SK-N-SH (cell line): ENCODE data around the gene TRAPPC2L. TPM values are rescaled to one million over a fixed set of nuclear protein-coding genes. Genes with fewer than 3 reads are reported as not detected.

Experiments
- CTCF ChIA-PET: fragments of 300-600, 350-600 bp; formaldehyde crosslinking; extraction: SDS; loops from one replicate; lab custom pipeline; 2021; lab: Yijun Ruan, JAX
- POLR2A ChIA-PET: fragments of 350-600 bp; sonication (Branson Sonifier 250); formaldehyde crosslinking; extraction: SDS; loops from one replicate; lab custom pipeline; 2020; ENCODE audit warnings: antibody characterized with exemption, inconsistent platforms; lab: Yijun Ruan, JAX
- DNase-seq: peaks from one replicate; pipeline ENCODE4 v3.0.0; 2012
- H2AFZ ChIP-seq: fragments of 200-600 bp; sonication (generic); 2 replicates; pipeline ENCODE4 v1.8.1; 2016; ENCODE audit warnings: antibody characterized with exemption, mild to moderate bottlenecking, low read depth
- H3F3A ChIP-seq: fragments of 200-600 bp; sonication (generic); replicated peaks from 2 replicates; pipeline ENCODE3; 2016; ENCODE audit warnings: antibody characterized with exemption, mild to moderate bottlenecking; ENCODE audit not compliant: insufficient read depth
- H3K27ac ChIP-seq, 2 experiments: fragments of 200-500 bp in 1 of 2; fragments of 200-600 bp in 1 of 2; sonication (Bioruptor generic) in 1 of 2; sonication (generic), shearing (Covaris generic) in 1 of 2; 2 replicates each; pipeline versions ENCODE4 v1.5.1 to v1.6.1; 2014 to 2016; ENCODE audit warnings: low read depth in 2 of 2, inconsistent platforms in 1 of 2, low read length in 1 of 2, mild to moderate bottlenecking in 1 of 2, mixed read lengths in 1 of 2
- H3K27me3 ChIP-seq: fragments of 200-600 bp; sonication (generic), shearing (Covaris generic); 2 replicates; pipeline ENCODE4 v1.6.1; 2016; ENCODE audit warnings: mixed run types; ENCODE audit not compliant: insufficient read depth
- H3K36me3 ChIP-seq, 2 experiments: fragments of 200-500 bp in 1 of 2; fragments of 200-600 bp in 1 of 2; sonication (Bioruptor generic) in 1 of 2; sonication (generic) in 1 of 2; replicated peaks in 1 of 2; 2 replicates each; pipeline versions ENCODE3 to v1.5.1; 2014 to 2016; ENCODE audit warnings: low read length in 1 of 2, mild to moderate bottlenecking in 1 of 2; ENCODE audit not compliant: insufficient read depth in 2 of 2, control insufficient read depth in 1 of 2
- H3K4me1 ChIP-seq, 2 experiments: fragments of 200-500 bp in 1 of 2; fragments of 200-600 bp in 1 of 2; sonication (Bioruptor generic) in 1 of 2; sonication (generic), shearing (Covaris generic) in 1 of 2; 2 replicates each; pipeline versions ENCODE4 v1.5.1 to v1.6.1; 2014 to 2016; ENCODE audit warnings: low read depth in 1 of 2, low read length in 1 of 2, mixed run types in 1 of 2; ENCODE audit not compliant: insufficient read depth in 2 of 2, control insufficient read depth in 1 of 2
- H3K4me2 ChIP-seq: fragments of 200-600 bp; sonication (generic), shearing (Covaris generic); 2 replicates; pipeline ENCODE4 v1.6.1; 2017; ENCODE audit warnings: mixed run types
- H3K4me3 ChIP-seq, 2 experiments: fragments of 200-500 bp in 1 of 2; fragments of 200-600 bp in 1 of 2; sonication (Bioruptor generic) in 1 of 2; sonication (generic), shearing (Covaris generic) in 1 of 2; 2 replicates each; pipeline versions ENCODE4 v1.5.1 to v1.8.1; 2014 to 2016; ENCODE audit warnings: low read depth in 2 of 2, inconsistent platforms in 1 of 2, low read length in 1 of 2, mild to moderate bottlenecking in 1 of 2, mixed read lengths in 1 of 2, moderate library complexity in 1 of 2
- H3K79me2 ChIP-seq: fragments of 200-600 bp; sonication (generic); 2 replicates; pipeline ENCODE4 v1.8.1; 2017; ENCODE audit warnings: mild to moderate bottlenecking; ENCODE audit not compliant: insufficient read depth
- H3K9ac ChIP-seq: fragments of 200-600 bp; sonication (generic); 2 replicates; pipeline ENCODE4 v1.6.1; 2017; ENCODE audit warnings: mixed run types
- H3K9me2 ChIP-seq: fragments of 200-600 bp; sonication (generic); 2 replicates; pipeline ENCODE4 v1.6.1; 2017; ENCODE audit warnings: mixed run types
- H3K9me3 ChIP-seq: fragments of 200-600 bp; sonication (generic); 2 replicates; pipeline ENCODE4 v1.6.1; 2017; ENCODE audit warnings: mixed run types, mild to moderate bottlenecking, moderate library complexity
- H4K20me1 ChIP-seq: fragments of 200-600 bp; sonication (generic); 2 replicates; pipeline ENCODE4 v1.6.1; 2017; ENCODE audit warnings: mild to moderate bottlenecking, mixed run types; ENCODE audit not compliant: insufficient read depth
- ELF1 ChIP-seq: IDR thresholded peaks from 2 replicates; pipeline ENCODE4 v1.4.0; 2012
- EZH2phosphoT487 ChIP-seq: fragments of 200-600 bp; sonication (generic); IDR thresholded peaks from 2 replicates; pipeline ENCODE4 v1.6.1; 2017; ENCODE audit warnings: low read depth, mixed run types, mild to moderate bottlenecking, antibody characterized with exemption, moderate library complexity, borderline replicate concordance
- FOSL2 ChIP-seq: IDR thresholded peaks from 2 replicates; pipeline ENCODE4 v1.4.0; 2012; ENCODE audit warnings: low read depth, mild to moderate bottlenecking, moderate library complexity, borderline replicate concordance
- GATA2 ChIP-seq: sonication (generic); formaldehyde crosslinking; IDR thresholded peaks from 2 replicates; pipeline ENCODE4 v1.5.0; 2020; ENCODE audit warnings: mild to moderate bottlenecking, missing genetic modification reagents
- MEF2A ChIP-seq: IDR thresholded peaks from 2 replicates; pipeline ENCODE4 v1.4.0; 2012; ENCODE audit warnings: low read depth, borderline replicate concordance
- NFIC ChIP-seq: IDR thresholded peaks from 2 replicates; pipeline ENCODE4 v1.4.0; 2012; ENCODE audit warnings: borderline replicate concordance
- POLR2AphosphoS5 ChIP-seq: IDR thresholded peaks from 2 replicates; pipeline ENCODE4 v1.6.1; 2012; ENCODE audit warnings: low read depth, low read length
- WGBS: methylation state at CpG from one replicate; pipeline ENCODE4 v1.1.6; 2017; ENCODE audit warnings: low lambda C conversion rate; 5-methylcytosine and 5-hydroxymethylcytosine counted together
- polyA plus RNA-seq, 3 experiments: library from polyadenylated mRNA; depleted of rRNA; stranded (reverse); fragments of >200 nt; gene quantifications; 2 replicates each; pipeline ENCODE4 v1.2.3, GENCODE V29; 2012
- TF ChIP-seq, protein P1 (sequence below): IDR thresholded peaks from 2 replicates; pipeline ENCODE4; 2012
- TF ChIP-seq, protein P2 (sequence below): fragments of 150-350 bp; IDR thresholded peaks from 2 replicates; pipeline ENCODE4 v1.6.1; 2017; ENCODE audit warnings: antibody characterized with exemption, low read length, low read depth, borderline replicate concordance
- TF ChIP-seq, protein P3 (sequence below): IDR thresholded peaks from 2 replicates; pipeline ENCODE4 v1.4.0; 2012; ENCODE audit warnings: low read depth, borderline replicate concordance
- TF ChIP-seq, protein P4 (sequence below): fragments of 200-600 bp; sonication (generic); IDR thresholded peaks from 2 replicates; pipeline ENCODE4 v1.6.1; 2017; ENCODE audit warnings: antibody characterized with exemption, mild to moderate bottlenecking, moderate library complexity

The TRAPPC2L gene
- polyA plus RNA-seq, 1 of the 3 experiments (the other 2 are of a cell fraction) = 73.9 TPM

DNA sequence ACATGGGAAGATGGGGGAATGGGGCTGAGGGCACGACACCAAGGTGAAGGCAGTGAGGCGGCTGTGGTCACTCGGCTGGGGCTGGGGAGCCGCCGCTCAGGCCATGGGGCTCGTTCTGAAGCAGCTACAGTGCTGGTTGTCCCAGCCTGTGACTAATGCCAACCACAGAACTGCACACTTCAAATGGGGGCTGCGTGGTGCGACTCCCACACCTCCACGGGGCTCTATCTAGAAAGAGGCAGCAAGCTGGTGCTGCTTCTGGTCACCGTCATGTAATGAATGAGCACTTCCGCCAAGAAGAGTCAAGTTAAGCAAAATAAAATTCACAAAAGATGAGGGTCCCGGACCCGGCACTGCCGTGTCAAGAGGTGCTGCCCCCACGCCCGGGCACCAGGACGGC, 20.1 kb upstream of the TRAPPC2L start:
- CTCF ChIA-PET = interaction anchor here (1.1 kb wide), 1 partner anchor 21 kb away, joined by 3 read pairs; no protein-coding TSS in a partner anchor
- WGBS = 89% methylated on average over 7 of the region's 17 CpGs
- POLR2A ChIA-PET = no interaction called here

DNA sequence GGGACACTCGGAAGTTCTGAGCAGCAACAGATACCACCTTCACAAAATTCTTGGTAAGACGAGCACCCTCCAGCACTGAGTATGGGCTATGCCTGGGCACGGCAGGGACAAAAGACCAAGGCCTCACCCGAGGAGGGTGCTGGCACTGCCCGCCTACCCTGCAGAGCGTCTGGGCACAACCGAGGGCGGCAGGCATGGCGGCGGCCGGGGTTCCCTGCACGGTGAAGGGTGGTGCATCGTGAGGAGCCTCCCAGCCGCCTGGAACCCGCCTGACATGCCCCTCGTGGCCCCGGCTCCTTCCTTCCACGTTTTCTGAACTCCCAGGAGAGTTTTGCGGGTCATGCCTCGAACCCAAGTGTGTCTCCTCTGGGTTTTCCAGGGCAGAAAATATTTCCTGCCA, 19.1 kb upstream of the TRAPPC2L start:
- H3K4me1 ChIP-seq = no peaks in the 10 kb centered on the region

More for the DNA sequence above, 20.1 kb upstream of the TRAPPC2L start:
- Histone ChIP-seq H3K9ac (no peak overlapping the region), H3K9me2 (no peaks in the 10 kb centered on the region), H3K79me2 (no peaks in the 10 kb centered on the region), H3K36me3 (peaks cover 0 to 18% of the 10 kb centered on the region in 2 experiments), H2AFZ (no peak overlapping the region)
- no peak for TF ChIP-seq GATA2 (CRISPR knock-in tag)
- TF ChIP-seq, protein P1, sequence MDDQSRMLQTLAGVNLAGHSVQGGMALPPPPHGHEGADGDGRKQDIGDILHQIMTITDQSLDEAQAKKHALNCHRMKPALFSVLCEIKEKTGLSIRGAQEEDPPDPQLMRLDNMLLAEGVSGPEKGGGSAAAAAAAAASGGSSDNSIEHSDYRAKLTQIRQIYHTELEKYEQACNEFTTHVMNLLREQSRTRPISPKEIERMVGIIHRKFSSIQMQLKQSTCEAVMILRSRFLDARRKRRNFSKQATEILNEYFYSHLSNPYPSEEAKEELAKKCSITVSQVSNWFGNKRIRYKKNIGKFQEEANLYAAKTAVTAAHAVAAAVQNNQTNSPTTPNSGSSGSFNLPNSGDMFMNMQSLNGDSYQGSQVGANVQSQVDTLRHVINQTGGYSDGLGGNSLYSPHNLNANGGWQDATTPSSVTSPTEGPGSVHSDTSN = no peak
- TF ChIP-seq, protein P2, sequence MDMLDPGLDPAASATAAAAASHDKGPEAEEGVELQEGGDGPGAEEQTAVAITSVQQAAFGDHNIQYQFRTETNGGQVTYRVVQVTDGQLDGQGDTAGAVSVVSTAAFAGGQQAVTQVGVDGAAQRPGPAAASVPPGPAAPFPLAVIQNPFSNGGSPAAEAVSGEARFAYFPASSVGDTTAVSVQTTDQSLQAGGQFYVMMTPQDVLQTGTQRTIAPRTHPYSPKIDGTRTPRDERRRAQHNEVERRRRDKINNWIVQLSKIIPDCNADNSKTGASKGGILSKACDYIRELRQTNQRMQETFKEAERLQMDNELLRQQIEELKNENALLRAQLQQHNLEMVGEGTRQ = no peak
- TF ChIP-seq, all 33 proteins: peak for 0
- Histone ChIP-seq H3K4me2 (no peak overlapping the region), H3K27ac (no peak overlapping the region), H3K4me3 (no peak overlapping the region), H3K9me3 (no peaks in the 10 kb centered on the region), H3K4me1 (no peaks in the 10 kb centered on the region), H4K20me1 (no peaks in the 10 kb centered on the region), H3F3A (no peaks in the 10 kb centered on the region), H3K27me3 (no peaks in the 10 kb centered on the region)
- DNase-seq = no peak

GRCh38 chr16:88838566-88838965, 18.4 kb upstream of the TRAPPC2L start:
- H3F3A ChIP-seq = no peaks in the 10 kb centered on the region
- ChIA-PET CTCF (interaction anchor here (0.8 kb wide), 1 partner anchor 19 kb away, joined by 3 read pairs; no protein-coding TSS in a partner anchor), POLR2A (no interaction called here)
- no peak overlapping the region for H3K9ac ChIP-seq
- no peak overlapping the region for H3K4me2 ChIP-seq
- TF ChIP-seq EZH2phosphoT487 (no peak), POLR2AphosphoS5 (no peak)
- TF ChIP-seq, protein P3, sequence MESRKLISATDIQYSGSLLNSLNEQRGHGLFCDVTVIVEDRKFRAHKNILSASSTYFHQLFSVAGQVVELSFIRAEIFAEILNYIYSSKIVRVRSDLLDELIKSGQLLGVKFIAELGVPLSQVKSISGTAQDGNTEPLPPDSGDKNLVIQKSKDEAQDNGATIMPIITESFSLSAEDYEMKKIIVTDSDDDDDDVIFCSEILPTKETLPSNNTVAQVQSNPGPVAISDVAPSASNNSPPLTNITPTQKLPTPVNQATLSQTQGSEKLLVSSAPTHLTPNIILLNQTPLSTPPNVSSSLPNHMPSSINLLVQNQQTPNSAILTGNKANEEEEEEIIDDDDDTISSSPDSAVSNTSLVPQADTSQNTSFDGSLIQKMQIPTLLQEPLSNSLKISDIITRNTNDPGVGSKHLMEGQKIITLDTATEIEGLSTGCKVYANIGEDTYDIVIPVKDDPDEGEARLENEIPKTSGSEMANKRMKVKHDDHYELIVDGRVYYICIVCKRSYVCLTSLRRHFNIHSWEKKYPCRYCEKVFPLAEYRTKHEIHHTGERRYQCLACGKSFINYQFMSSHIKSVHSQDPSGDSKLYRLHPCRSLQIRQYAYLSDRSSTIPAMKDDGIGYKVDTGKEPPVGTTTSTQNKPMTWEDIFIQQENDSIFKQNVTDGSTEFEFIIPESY = no peak
- TF ChIP-seq, protein P4, sequence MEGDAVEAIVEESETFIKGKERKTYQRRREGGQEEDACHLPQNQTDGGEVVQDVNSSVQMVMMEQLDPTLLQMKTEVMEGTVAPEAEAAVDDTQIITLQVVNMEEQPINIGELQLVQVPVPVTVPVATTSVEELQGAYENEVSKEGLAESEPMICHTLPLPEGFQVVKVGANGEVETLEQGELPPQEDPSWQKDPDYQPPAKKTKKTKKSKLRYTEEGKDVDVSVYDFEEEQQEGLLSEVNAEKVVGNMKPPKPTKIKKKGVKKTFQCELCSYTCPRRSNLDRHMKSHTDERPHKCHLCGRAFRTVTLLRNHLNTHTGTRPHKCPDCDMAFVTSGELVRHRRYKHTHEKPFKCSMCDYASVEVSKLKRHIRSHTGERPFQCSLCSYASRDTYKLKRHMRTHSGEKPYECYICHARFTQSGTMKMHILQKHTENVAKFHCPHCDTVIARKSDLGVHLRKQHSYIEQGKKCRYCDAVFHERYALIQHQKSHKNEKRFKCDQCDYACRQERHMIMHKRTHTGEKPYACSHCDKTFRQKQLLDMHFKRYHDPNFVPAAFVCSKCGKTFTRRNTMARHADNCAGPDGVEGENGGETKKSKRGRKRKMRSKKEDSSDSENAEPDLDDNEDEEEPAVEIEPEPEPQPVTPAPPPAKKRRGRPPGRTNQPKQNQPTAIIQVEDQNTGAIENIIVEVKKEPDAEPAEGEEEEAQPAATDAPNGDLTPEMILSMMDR = no peak
- H3K27ac ChIP-seq = no peak overlapping the region
- no peaks in the 10 kb centered on the region for H3K9me2 ChIP-seq
- H3K79me2 ChIP-seq = no peaks in the 10 kb centered on the region
- no peaks in the 10 kb centered on the region for H3K4me1 ChIP-seq
- H3K27me3 ChIP-seq = no peaks in the 10 kb centered on the region
- H3K9me3 ChIP-seq = no peaks in the 10 kb centered on the region
- peaks cover 0 to 24% of the 10 kb centered on the region in 2 experiments for H3K36me3 ChIP-seq
- no peak overlapping the region for H3K4me3 ChIP-seq
- no peak for DNase-seq
- H4K20me1 ChIP-seq = no peaks in the 10 kb centered on the region
- no peak overlapping the region for H2AFZ ChIP-seq
- 91% methylated on average over 19 of the region's 19 CpGs for WGBS

More for the DNA sequence above, 19.1 kb upstream of the TRAPPC2L start:
- Histone ChIP-seq H4K20me1 (no peaks in the 10 kb centered on the region), H3K27me3 (no peaks in the 10 kb centered on the region), H2AFZ (no peak overlapping the region), H3K9me2 (no peaks in the 10 kb centered on the region), H3K4me2 (no peak overlapping the region), H3K9ac (no peak overlapping the region), H3F3A (no peaks in the 10 kb centered on the region), H3K79me2 (no peaks in the 10 kb centered on the region), H3K27ac (no peak overlapping the region), H3K4me3 (no peak overlapping the region), H3K9me3 (no peaks in the 10 kb centered on the region), H3K36me3 (peaks cover 0 to 19% of the 10 kb centered on the region in 2 experiments)
- ChIA-PET CTCF (no interaction called here), POLR2A (no interaction called here)
- DNase-seq = no peak
- TF ChIP-seq POLR2AphosphoS5 (no peak), ELF1 (no peak), MEF2A (no peak), NFIC (no peak), FOSL2 (no peak)
- WGBS = 91% methylated on average over 16 of the region's 20 CpGs
